GM21515 (cell line): ENCODE measurements around the gene CNP.

ENCODE experiments used
- ATAC-seq: cut with Tn5 transposase; IDR thresholded peaks from one replicate; pipeline ENCODE4 v1.9.1; 2021; ENCODE audit not compliant: unreplicated experiment

CNP gene

GRCh38 chr17:41941168-41941567 lies 25.4 kb upstream of the CNP start:
- no peak for ATAC-seq

DNA sequence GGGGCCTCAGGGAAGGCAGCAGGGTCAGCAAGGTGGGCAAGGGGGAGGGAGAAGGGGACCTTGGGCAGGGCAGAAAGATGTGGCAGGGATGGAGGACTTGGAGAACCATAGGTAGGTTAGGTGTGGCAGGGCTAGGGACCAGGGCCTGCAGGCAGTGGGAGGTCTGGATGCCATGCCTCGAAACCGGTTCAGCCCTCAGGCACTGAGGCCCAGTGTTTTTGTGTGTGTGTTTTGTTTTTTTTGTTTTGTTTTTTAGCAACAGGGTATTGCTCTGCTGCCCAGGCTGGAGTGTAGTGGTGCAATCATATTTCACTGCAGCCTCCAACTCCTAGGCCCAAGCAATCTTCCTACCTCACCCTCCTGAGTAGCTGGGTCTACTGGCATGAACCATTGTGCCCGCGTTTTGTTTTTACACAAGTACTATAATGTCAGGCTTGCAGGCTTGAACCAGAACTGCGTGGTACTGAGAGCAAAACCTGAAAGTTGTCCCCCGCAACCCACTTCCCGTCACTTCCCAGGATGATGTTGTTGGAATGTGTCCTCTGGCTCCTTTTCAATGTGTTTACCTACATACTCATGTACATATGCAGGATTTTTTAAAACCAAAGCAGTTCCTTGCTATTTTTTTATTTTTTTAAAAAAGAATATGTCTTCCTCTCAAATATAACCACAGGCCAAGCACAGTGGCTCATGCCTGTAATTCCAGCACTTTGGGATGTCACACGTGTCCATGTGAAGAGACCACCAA lies 23.8 kb upstream of the CNP start:
- no peak for ATAC-seq

GRCh38 chr17:41943492-41943891 lies 23.1 kb upstream of the CNP start:
- ATAC-seq = no peak

DNA sequence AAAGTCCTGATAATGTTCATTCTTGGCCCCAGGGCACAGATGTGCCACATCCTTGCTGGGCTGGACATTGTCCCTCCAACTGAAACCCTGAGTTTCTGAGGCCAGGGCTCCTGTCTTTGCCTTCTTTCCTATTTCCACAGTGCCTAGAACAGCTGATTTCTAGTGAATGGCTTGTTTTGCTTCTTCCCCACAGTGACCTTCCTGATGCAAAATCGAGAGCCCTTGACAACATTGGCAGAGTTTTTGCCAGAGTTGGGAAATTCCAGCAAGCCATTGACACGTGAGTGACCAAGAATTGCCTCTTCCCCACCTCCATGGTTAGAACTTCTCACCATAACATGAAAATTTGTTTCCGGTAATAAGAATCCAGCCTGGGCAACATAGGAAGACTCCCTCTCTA lies 21.7 kb upstream of the CNP start:
- no peak for ATAC-seq

GRCh38 chr17:41948762-41949460 lies 17.7 kb upstream of the CNP start:
- ATAC-seq = no peak

GRCh38 chr17:41956522-41956921 lies 10.1 kb upstream of the CNP start:
- no peak for ATAC-seq

- no peak for ATAC-seq
Measured at GRCh38 chr17:41957031-41957868, 9.3 kb upstream of the CNP start.

- no peak for ATAC-seq
Measured at GRCh38 chr17:41957869-41958439, 8.6 kb upstream of the CNP start.

DNA sequence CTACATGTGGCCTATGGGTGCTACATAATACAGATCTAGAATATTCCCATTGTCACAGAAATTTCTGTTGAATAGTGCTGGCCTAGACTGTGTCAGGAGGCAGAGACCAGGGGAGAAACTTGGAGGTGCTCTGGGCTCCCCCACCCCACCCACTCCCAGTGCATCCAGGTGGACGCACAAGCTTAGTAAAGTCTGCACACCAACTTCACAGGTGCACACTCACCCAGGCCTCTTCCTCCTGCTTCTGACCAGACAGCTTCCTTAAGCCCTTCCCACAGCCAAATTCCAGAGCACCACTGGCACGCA lies 7.6 kb upstream of the CNP start:
- no peak for ATAC-seq

- no peak for ATAC-seq
Measured at GRCh38 chr17:41959336-41960095, 7.1 kb upstream of the CNP start.

DNA sequence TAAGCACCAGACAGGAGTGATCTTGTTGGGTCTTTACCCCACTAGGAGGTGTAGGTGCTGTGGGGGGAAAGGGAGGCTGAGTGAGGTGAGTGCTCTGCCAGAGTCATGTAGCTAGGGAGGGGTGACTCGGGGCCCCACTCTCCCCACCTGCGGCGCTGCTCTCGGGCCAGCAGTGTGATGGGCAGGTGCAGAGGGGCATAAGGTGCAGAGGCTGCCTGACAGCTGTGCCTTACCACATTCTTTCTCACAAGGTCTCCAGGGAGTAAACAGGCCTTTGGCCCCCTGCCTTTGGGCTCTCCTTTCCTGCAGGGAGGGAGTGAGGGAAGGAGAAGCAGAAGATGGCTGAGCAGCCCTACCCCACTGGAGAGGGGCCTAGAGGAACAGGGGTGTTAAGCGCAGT lies 4.5 kb upstream of the CNP start:
- no peak for ATAC-seq

- no peak for ATAC-seq
Measured at GRCh38 chr17:41962768-41963434, 3.7 kb upstream of the CNP start.

GRCh38 chr17:41965694-41966462 lies 717 bp upstream of the CNP start:
- ATAC-seq = no peak

DNA sequence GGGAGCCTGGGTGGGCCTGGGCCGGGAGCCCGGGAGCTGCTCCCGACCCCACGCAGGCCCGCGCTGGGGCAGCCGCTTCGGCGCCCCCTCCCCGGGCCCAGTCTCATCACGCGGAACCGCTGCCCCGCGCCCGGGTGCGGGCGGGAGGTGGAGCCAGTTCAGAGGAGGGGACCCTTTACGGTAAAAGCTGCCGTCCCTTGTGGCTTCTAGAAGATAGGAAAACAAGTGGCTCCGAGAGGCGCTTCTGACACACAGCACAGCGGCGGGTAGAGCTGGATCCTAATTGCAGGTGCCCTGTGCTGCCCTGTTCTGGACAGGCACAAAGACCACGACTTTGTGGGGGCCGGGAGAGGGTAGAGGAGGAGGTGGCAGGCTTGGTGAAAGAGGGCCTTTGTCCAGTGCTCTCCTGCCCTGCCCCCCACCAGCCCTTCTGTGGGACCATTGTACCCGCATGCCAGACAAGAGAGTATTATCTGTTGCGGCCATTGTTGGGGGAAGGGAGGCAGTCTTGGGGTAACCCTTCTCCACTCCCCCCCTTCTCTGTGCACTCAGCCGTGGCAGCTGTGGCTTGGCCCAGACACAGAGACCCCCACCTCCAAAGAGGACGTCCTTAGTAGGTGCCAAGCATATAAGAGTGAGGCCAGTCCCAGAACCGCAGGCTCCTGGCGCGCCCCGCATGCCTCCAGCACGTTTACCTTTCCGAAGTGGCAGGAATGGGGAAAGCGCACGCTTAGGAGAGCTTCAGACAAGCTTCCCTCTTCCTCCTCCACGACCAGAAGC lies 736 bp downstream of the CNP start:
- ATAC-seq = peak; percentile 12

GRCh38 chr17:41967921-41968578 lies 1.5 kb downstream of the CNP start:
- ATAC-seq = no peak

DNA sequence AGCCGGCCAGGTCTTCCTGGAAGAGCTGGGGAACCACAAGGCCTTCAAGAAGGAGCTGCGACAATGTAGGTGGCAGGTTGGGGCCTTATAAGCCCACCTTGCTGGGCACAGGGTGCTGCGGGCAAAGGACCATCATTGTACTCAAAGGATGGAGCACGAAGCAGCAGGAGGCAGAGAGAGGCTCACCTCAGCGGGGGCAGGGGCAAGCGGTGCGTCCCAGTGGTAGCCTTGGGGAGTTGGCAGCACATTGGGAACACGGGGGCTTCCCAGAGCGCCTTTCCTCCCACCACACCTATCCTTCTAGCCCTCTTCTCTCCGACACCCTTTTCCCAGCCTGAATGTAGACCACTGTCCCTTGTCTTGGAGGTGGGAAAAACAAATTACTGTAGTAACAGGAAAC lies 2.1 kb downstream of the CNP start:
- no peak for ATAC-seq

- no peak for ATAC-seq
Measured at GRCh38 chr17:41970901-41971331, 4.3 kb downstream of the CNP start.
